OCI-LY7 (cell line): ENCODE measurements around the gene CD1B.

Source experiments
- CTCF ChIP-seq: fragments of 200-600 bp; sonication (generic); conservative IDR thresholded peaks from 2 replicates; pipeline ENCODE4 v1.5.1; 2014; ENCODE audit warnings: mild to moderate bottlenecking, antibody characterized with exemption, low read length, moderate library complexity, mixed read lengths
- EZH2phosphoT487 ChIP-seq: fragments of 200-600 bp; sonication (generic); IDR thresholded peaks from 2 replicates; pipeline ENCODE4 v1.6.1; 2018; ENCODE audit warnings: low read depth, borderline replicate concordance, mild to moderate bottlenecking, mixed run types, antibody characterized with exemption, low read length, moderate library complexity, mixed read lengths

- TF ChIP-seq CTCF (no peak), EZH2phosphoT487 (no peak)
Observed at GRCh38 chr1:158289811-158290210, 41.5 kb downstream of the CD1B start, which contains the start of gene CD1C.
